Liver (tissue), 9 donors: ENCODE measurements around the gene BAG5. TPM values are rescaled to one million over a fixed set of nuclear protein-coding genes. Genes with fewer than 3 reads are reported as not detected.

Source experiments
- DNase-seq: peaks from one replicate; pipeline ENCODE4 v3.0.0-alpha.2; 2017; ENCODE audit warnings: low spot score
- H3K27ac ChIP-seq, 2 donors: one replicate each; pipeline ENCODE4 v1.7.0; 2013; ENCODE audit warnings: inconsistent platforms in 2 of 2, low read length in 2 of 2, control low read depth in 1 of 2, low read depth in 1 of 2, mild to moderate bottlenecking in 1 of 2
- H3K27me3 ChIP-seq, 4 donors: one replicate each; pipeline versions ENCODE4 v1.6.1 to v1.7.0; 2013; ENCODE audit warnings: low read length in 3 of 4, inconsistent platforms in 1 of 4, mild to moderate bottlenecking in 1 of 4, moderate library complexity in 1 of 4; ENCODE audit not compliant: control insufficient read depth in 4 of 4, insufficient read depth in 4 of 4
- H3K36me3 ChIP-seq, 4 donors: one replicate each; pipeline versions ENCODE4 v1.6.1 to v1.7.0; 2013; ENCODE audit warnings: low read length in 3 of 4, mild to moderate bottlenecking in 3 of 4, low read depth in 1 of 4, moderate library complexity in 1 of 4; ENCODE audit not compliant: control insufficient read depth in 4 of 4, insufficient read depth in 3 of 4
- H3K4me1 ChIP-seq, 4 donors: one replicate each; pipeline versions ENCODE4 v1.6.1 to v1.7.0; 2013; ENCODE audit warnings: low read length in 3 of 4, mild to moderate bottlenecking in 3 of 4, moderate library complexity in 1 of 4; ENCODE audit not compliant: control insufficient read depth in 4 of 4, insufficient read depth in 4 of 4
- H3K4me3 ChIP-seq, 3 donors: one replicate each; pipeline versions ENCODE4 v1.6.1 to v1.7.0; 2013; ENCODE audit warnings: low read length in 3 of 3, control low read depth in 1 of 3, low read depth in 1 of 3, mild to moderate bottlenecking in 1 of 3
- H3K9ac ChIP-seq, 2 donors: one replicate each; pipeline ENCODE4 v1.7.0; 2013; ENCODE audit warnings: low read length in 2 of 2, mild to moderate bottlenecking in 2 of 2, moderate library complexity in 2 of 2, control low read depth in 1 of 2, low read depth in 1 of 2
- H3K9me3 ChIP-seq, 4 donors: one replicate each; pipeline versions ENCODE4 v1.6.1 to v1.7.0; 2013; ENCODE audit warnings: low read length in 3 of 4; ENCODE audit not compliant: control insufficient read depth in 4 of 4
- EGR1 ChIP-seq, 2 donors: IDR thresholded peaks; 2 replicates each; pipeline ENCODE4 v1.6.1; 2016 to 2018; ENCODE audit warnings: antibody characterized with exemption in 2 of 2, low read depth in 2 of 2
- FOXA2 ChIP-seq: IDR thresholded peaks from 2 replicates; pipeline ENCODE4 v1.6.1; 2016; ENCODE audit warnings: antibody characterized with exemption
- GABPA ChIP-seq, 2 donors: IDR thresholded peaks in 1 of 2; conservative IDR thresholded peaks in 1 of 2; 2 replicates each; pipeline ENCODE4 v1.6.1; 2016; ENCODE audit warnings: antibody characterized with exemption in 2 of 2, mild to moderate bottlenecking in 1 of 2, moderate library complexity in 1 of 2
- HNF4A ChIP-seq, 2 donors: conservative IDR thresholded peaks; 2 replicates each; pipeline ENCODE4 v1.6.1; 2016; ENCODE audit warnings: antibody characterized with exemption in 2 of 2, mild to moderate bottlenecking in 2 of 2
- HNF4G ChIP-seq: IDR thresholded peaks from 2 replicates; pipeline ENCODE4 v1.6.1; 2016; ENCODE audit warnings: antibody characterized with exemption
- JUND ChIP-seq, 2 donors: IDR thresholded peaks; 2 replicates each; pipeline ENCODE4 v1.6.1; 2016; ENCODE audit warnings: antibody characterized with exemption in 2 of 2
- RAD21 ChIP-seq, 2 donors: IDR thresholded peaks; 2 replicates each; pipeline ENCODE4 v1.6.1; 2016; ENCODE audit warnings: antibody characterized with exemption in 2 of 2, mild to moderate bottlenecking in 2 of 2
- RXRA ChIP-seq, 2 donors: IDR thresholded peaks; 2 replicates each; pipeline ENCODE4 v1.6.1; 2017 to 2018; ENCODE audit warnings: antibody characterized with exemption in 2 of 2, mild to moderate bottlenecking in 1 of 2
- TAF1 ChIP-seq: conservative IDR thresholded peaks from 2 replicates; pipeline ENCODE4 v1.6.1; 2016; ENCODE audit warnings: antibody characterized with exemption, mild to moderate bottlenecking
- YY1 ChIP-seq: IDR thresholded peaks from 2 replicates; pipeline ENCODE4 v1.6.1; 2016; ENCODE audit warnings: antibody characterized with exemption, mild to moderate bottlenecking
- WGBS: extraction: QIAGEN DNeasy Blood & Tissue Kit; methylation state at CpG from one replicate; pipeline ENCODE4 v1.1.7; 2013; 5-methylcytosine and 5-hydroxymethylcytosine counted together
- polyA plus RNA-seq, 2 donors: library from polyadenylated mRNA; stranded (reverse) in 1 of 2; unstranded in 1 of 2; fragments of 200-250 nt in 1 of 2; fragments of >200 nt in 1 of 2; fragmentation: Nextera tagmentation in 1 of 2; extraction: Ambion mirVana in 1 of 2; gene quantifications; one replicate each; pipeline versions ENCODE4 v1.2.1 to v1.2.3, GENCODE V29; 2013 to 2015
- total RNA-seq, 2 donors: library from RNA; depleted of rRNA; stranded (reverse); fragments of >200 nt; gene quantifications; one replicate each; pipeline ENCODE4 v1.2.3, GENCODE V29; 2014
- TF ChIP-seq, protein P1 (sequence below): IDR thresholded peaks from 2 replicates; pipeline ENCODE4 v1.6.1; 2016; ENCODE audit warnings: antibody characterized with exemption, mild to moderate bottlenecking
- donor health status: healthy.
- donor health status: healthy.
- donor health status: healthy.
- donor health status: healthy.
- donor health status: healthy.

BAG5 gene
- total and polyA plus RNA-seq, 4 donors = 5.4 to 12.5 (median 8.8) TPM

DNA sequence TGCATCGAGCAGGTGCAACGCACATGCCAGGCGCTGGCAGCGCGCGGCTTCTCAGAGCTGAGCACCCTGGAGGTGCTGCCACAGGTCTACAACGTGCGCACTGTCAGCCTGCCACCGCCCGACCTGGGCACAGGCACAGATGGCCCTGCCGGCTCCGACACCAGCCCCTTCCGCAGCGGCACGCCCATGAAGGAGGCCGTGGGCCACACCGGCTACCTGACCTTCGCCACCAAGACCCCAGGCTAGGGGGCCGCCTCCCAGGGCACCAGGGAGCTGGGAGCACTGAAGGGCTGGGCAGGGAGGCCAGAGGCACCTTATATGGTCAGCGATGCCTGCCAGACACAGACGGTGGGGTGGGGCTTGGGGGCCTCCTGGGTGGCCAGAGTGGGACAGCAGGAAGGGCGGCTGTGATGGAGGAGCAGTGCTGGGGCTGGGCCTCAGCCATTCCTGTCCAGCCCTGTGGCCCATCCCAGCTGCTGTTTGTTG lies 27.8 kb downstream of the BAG5 start:
- Histone ChIP-seq H3K9ac (no peak overlapping the region), H3K9me3 (no peaks in the 10 kb centered on the region), H3K27ac (no peak overlapping the region), H3K27me3 (no peaks in the 10 kb centered on the region), H3K4me3 (no peak overlapping the region), H3K4me1 (peaks cover 8 to 20% (median 11%) of the 10 kb centered on the region in 4 donors), H3K36me3 (peaks cover 0 to 23% (median 3%) of the 10 kb centered on the region in 4 donors)
- DNase-seq = no peak
- TF ChIP-seq RXRA (IDR thresholded peaks at IDR 0.05) = no peak
- 91% methylated on average over 22 of the region's 22 CpGs for WGBS

DNA sequence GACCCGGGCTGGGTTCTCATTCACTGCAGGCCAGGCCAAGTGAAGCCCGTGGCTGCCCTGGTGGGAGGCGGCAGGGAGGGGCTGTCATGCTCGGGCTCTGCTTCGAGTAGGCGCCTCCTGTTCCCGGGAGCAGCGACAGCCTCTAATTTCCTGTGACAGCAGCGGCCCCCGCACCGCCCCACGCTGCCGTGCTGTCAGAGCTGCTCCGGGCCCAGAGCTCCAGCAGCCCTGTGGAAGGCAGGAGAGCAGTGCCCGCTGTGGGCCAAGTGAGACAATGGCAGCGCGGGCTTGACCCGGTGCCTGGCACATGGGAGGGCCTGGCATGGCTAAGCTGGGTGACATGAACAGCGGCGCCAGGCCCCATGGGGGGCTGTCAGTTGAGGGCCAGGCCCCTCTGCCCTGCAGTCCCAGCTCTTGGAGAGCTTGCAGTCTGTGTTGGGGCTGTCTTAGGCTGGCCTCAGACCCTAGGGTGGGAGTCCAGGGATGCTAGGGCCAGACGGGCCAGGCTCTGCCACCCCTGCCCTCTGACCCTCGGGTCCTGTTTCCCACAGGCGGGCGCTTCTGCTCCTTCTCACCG lies 28.4 kb downstream of the BAG5 start:
- TF ChIP-seq, protein P1, sequence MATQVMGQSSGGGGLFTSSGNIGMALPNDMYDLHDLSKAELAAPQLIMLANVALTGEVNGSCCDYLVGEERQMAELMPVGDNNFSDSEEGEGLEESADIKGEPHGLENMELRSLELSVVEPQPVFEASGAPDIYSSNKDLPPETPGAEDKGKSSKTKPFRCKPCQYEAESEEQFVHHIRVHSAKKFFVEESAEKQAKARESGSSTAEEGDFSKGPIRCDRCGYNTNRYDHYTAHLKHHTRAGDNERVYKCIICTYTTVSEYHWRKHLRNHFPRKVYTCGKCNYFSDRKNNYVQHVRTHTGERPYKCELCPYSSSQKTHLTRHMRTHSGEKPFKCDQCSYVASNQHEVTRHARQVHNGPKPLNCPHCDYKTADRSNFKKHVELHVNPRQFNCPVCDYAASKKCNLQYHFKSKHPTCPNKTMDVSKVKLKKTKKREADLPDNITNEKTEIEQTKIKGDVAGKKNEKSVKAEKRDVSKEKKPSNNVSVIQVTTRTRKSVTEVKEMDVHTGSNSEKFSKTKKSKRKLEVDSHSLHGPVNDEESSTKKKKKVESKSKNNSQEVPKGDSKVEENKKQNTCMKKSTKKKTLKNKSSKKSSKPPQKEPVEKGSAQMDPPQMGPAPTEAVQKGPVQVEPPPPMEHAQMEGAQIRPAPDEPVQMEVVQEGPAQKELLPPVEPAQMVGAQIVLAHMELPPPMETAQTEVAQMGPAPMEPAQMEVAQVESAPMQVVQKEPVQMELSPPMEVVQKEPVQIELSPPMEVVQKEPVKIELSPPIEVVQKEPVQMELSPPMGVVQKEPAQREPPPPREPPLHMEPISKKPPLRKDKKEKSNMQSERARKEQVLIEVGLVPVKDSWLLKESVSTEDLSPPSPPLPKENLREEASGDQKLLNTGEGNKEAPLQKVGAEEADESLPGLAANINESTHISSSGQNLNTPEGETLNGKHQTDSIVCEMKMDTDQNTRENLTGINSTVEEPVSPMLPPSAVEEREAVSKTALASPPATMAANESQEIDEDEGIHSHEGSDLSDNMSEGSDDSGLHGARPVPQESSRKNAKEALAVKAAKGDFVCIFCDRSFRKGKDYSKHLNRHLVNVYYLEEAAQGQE = no peak
- no peak for TF ChIP-seq HNF4A (conservative IDR thresholded peaks at IDR 0.05)
- TF ChIP-seq GABPA (IDR thresholded peaks at IDR 0.05 in 1 of 2, conservative IDR thresholded peaks at IDR 0.05 in 1 of 2) = no peak
- no peaks in the 10 kb centered on the region for H3K27me3 ChIP-seq
- 91% methylated on average over 25 of the region's 25 CpGs for WGBS
- H3K9ac ChIP-seq = no peak overlapping the region
- no peak overlapping the region for H3K27ac ChIP-seq
- H3K4me1 ChIP-seq = peaks cover 8 to 24% (median 14%) of the 10 kb centered on the region in 4 donors
- no peaks in the 10 kb centered on the region for H3K9me3 ChIP-seq
- no peak overlapping the region for H3K4me3 ChIP-seq
- no peak for DNase-seq
- peaks cover 0 to 23% (median 3%) of the 10 kb centered on the region in 4 donors for H3K36me3 ChIP-seq

DNA sequence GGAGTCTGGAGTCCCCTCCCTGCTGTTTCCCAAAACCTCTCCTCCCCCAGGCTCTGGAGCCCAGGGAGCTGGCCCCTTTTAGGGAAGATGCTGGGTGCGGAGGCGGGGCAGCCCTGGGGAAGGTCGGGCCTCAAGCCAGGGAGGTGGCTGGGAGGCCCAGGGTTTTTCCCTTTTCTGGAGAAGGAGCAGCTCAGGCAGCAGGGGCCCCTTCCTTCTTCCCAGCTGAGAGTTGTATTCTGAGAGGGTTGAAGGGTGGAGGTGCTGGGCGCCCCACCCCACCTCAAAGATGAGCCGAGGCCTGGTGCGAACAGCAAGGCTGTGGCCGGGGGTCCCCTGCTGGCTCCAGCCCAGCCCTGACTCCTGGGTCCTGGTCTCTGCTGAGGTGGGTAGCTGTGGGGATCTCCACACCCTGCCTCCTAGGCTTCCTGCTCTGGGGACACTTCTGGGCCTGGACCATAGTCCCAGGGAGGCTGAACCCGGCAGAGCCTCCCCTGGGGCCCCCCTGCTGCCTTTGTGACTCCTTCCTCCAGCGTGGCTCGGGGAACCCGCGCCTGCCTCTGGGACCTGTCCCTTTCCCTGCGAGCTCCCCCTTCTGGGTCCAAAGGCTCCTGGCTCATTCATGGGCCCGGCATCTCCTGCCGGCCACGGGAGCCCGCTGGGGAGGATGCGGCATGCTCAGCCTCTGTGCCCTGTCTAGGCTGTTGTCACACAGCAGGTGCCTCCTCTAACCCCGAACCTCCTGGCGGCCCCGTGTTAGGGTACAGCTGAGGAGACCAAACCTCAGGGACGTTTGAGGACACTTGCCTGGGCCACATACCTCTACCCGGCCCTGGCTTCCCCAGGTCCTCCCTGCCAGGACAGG lies 29.1 kb downstream of the BAG5 start:
- H3K27ac ChIP-seq = no peak overlapping the region
- 90% methylated on average over 23 of the region's 23 CpGs for WGBS
- peaks cover 0 to 23% (median 3%) of the 10 kb centered on the region in 4 donors for H3K36me3 ChIP-seq
- H3K9me3 ChIP-seq = no peaks in the 10 kb centered on the region
- H3K4me1 ChIP-seq = peaks cover 11 to 27% (median 17%) of the 10 kb centered on the region in 4 donors
- no peak overlapping the region for H3K9ac ChIP-seq
- no peaks in the 10 kb centered on the region for H3K27me3 ChIP-seq
- DNase-seq = no peak
- no peak for TF ChIP-seq EGR1 (IDR thresholded peaks at IDR 0.05; ENCODE audit: low read depth in 2 of 2)
- TF ChIP-seq YY1 = no peak
- TF ChIP-seq HNF4G = no peak
- TF ChIP-seq FOXA2 = no peak
- no peak for TF ChIP-seq TAF1
- TF ChIP-seq RAD21 (IDR thresholded peaks at IDR 0.05) = no peak
- no peak for TF ChIP-seq JUND (IDR thresholded peaks at IDR 0.05)
- H3K4me3 ChIP-seq = no peak overlapping the region
